Lung (tissue), 12 donors: ENCODE results near the gene CNDP2. TPM values are rescaled to one million over a fixed set of nuclear protein-coding genes. Genes with fewer than 3 reads are reported as not detected.
A peak's percentile ranks its signal among the peaks of the same experiment; 100 is the strongest.

Source experiments
- ATAC-seq: fragments of 200-7000 bp; cut with Tn5 transposase; one replicate; pipeline ENCODE4 v1.9.1; 2020; ENCODE audit warnings: moderate number of reproducible peaks; ENCODE audit not compliant: insufficient read depth, low FRiP score
- DNase-seq, 3 donors: peaks; one replicate each; pipeline ENCODE4 v3.0.0-alpha.2; 2013 to 2017
- H3K27ac ChIP-seq, 2 donors: one replicate each; pipeline ENCODE4 v1.5.1; 2013; ENCODE audit warnings: mild to moderate bottlenecking in 2 of 2, moderate library complexity in 2 of 2, control low read depth in 1 of 2, inconsistent platforms in 1 of 2, low read depth in 1 of 2, low read length in 1 of 2
- H3K27me3 ChIP-seq, 3 donors: one replicate each; pipeline ENCODE4 v1.5.1; 2013; ENCODE audit warnings: low read length in 2 of 3; ENCODE audit not compliant: control insufficient read depth in 3 of 3, insufficient read depth in 3 of 3
- H3K36me3 ChIP-seq, 4 donors: one replicate each; pipeline ENCODE4 v1.5.1; 2013; ENCODE audit warnings: low read length in 4 of 4, mild to moderate bottlenecking in 1 of 4, moderate library complexity in 1 of 4; ENCODE audit not compliant: control insufficient read depth in 4 of 4, insufficient read depth in 4 of 4
- H3K4me1 ChIP-seq, 5 donors: one replicate each; pipeline ENCODE4 v1.5.1; 2013; ENCODE audit warnings: low read length in 5 of 5, mild to moderate bottlenecking in 2 of 5, moderate library complexity in 1 of 5; ENCODE audit not compliant: control insufficient read depth in 5 of 5, insufficient read depth in 5 of 5
- H3K4me3 ChIP-seq: one replicate; pipeline ENCODE4 v1.5.1; 2013; ENCODE audit warnings: mild to moderate bottlenecking, control low read depth, moderate library complexity
- H3K9ac ChIP-seq, 2 donors: one replicate each; pipeline ENCODE4 v1.5.1; 2013; ENCODE audit warnings: low read length in 2 of 2, control low read depth in 1 of 2; ENCODE audit not compliant: insufficient read depth in 1 of 2
- H3K9me3 ChIP-seq, 4 donors: one replicate each; pipeline ENCODE4 v1.5.1; 2013; ENCODE audit warnings: low read length in 3 of 4, mild to moderate bottlenecking in 1 of 4, moderate library complexity in 1 of 4; ENCODE audit not compliant: control insufficient read depth in 4 of 4, insufficient read depth in 3 of 4
- WGBS, 2 donors: extraction: QIAGEN DNeasy Blood & Tissue Kit; methylation state at CpG; one replicate each; pipeline ENCODE4 v1.1.7; 2013; 5-methylcytosine and 5-hydroxymethylcytosine counted together
- polyA plus RNA-seq, 2 donors: library from polyadenylated mRNA; stranded (reverse); fragments of 200-250 nt; gene quantifications; one replicate each; pipeline ENCODE4 v1.2.1, GENCODE V29; 2013
- total RNA-seq, 2 donors: library from RNA; depleted of rRNA in 1 of 2; stranded (reverse); fragments of >200 nt in 1 of 2; gene quantifications; one replicate each; pipeline ENCODE4 v1.2.1, GENCODE V29; 2014 to 2021
- TF ChIP-seq, protein P1 (sequence below): IDR thresholded peaks from 2 replicates; pipeline ENCODE4 v1.5.1; 2012; ENCODE audit warnings: mild to moderate bottlenecking; ENCODE audit errors: control extremely low read depth, extremely low read depth
- donor health status: control.
- donor health status: control.
- donor health status: Bipolar disorder and iron deficiency.
- donor health status: healthy.
- donor health status: DM: yes; HTN: yes; CAD: no.

The CNDP2 gene
- total and polyA plus RNA-seq, 4 donors, result 152 to 311 (median 191) TPM

DNA sequence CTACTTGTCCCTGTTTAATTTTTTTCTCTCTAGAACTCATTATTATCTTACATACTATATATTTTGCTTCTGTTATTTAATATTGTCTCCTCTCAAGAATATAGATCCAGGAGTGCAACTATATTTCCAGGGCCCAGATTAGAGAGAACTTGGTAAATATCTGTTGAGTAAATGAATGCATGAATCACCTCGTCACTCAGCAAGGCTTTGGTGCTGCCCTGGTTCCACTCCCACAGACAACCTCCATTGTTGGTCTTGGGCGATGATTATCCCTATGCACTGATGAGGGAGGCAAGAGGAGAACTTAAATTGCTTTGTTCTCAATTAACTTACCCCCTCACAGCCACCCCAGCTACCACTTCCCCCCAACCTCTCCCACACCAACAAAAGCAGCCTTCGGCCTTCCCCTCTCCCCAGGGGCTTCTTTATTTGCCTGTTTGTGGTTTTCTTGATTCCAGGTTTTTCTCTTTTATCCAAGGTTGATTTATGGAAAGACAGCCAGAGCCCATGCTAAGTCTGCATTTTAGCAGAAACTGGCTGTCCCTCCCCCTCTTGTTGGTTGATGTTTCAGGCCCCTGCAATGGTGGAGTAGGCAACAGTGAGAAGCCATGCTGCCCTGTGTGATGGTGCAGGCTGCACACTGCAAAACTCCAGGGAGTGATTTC, 22.1 kb upstream of the CNDP2 start:
- DNase-seq (no peak), ATAC-seq (no peak)
- WGBS, 2 donors, result 93 to 94% methylated on average over 3 of the region's 3 CpGs

DNA sequence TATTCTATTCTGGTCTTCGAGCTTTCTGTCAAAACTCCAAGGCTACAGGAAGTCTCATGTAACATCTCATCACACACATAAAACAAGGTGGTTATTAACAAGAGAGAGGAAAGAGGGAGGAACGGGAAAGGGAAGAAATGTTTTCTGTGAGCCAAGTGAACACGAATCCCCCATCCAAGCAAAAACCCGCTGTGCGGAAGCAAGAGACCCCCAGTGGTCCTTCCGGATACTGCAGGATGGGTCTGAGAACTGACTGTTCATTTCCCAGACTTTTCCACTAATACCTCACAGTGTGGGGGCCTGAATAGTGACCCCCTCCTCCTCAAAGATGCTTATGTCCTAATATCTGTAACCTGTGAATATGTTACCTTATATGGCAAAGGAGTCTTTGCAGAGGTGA, 20.0 kb upstream of the CNDP2 start:
- Histone ChIP-seq H3K4me3 (no peak overlapping the region), H3K9ac (no peak overlapping the region), H3K27ac (no peak overlapping the region), H3K9me3 (no peaks in the 10 kb centered on the region), H3K36me3 (no peaks in the 10 kb centered on the region), H3K27me3 (no peaks in the 10 kb centered on the region), H3K4me1 (peaks cover 0 to 2% (median 0%) of the 10 kb centered on the region in 5 donors)
- DNase-seq (peak; percentile 57 to 71 (median 67)), ATAC-seq (no peak)
- WGBS, 2 donors, result 28 to 29% methylated on average over 6 of the region's 6 CpGs
- TF ChIP-seq, protein P1, sequence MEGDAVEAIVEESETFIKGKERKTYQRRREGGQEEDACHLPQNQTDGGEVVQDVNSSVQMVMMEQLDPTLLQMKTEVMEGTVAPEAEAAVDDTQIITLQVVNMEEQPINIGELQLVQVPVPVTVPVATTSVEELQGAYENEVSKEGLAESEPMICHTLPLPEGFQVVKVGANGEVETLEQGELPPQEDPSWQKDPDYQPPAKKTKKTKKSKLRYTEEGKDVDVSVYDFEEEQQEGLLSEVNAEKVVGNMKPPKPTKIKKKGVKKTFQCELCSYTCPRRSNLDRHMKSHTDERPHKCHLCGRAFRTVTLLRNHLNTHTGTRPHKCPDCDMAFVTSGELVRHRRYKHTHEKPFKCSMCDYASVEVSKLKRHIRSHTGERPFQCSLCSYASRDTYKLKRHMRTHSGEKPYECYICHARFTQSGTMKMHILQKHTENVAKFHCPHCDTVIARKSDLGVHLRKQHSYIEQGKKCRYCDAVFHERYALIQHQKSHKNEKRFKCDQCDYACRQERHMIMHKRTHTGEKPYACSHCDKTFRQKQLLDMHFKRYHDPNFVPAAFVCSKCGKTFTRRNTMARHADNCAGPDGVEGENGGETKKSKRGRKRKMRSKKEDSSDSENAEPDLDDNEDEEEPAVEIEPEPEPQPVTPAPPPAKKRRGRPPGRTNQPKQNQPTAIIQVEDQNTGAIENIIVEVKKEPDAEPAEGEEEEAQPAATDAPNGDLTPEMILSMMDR, result no peak

More for the DNA sequence above, 22.1 kb upstream of the CNDP2 start:
- H3K9me3 ChIP-seq, result no peaks in the 10 kb centered on the region
- TF ChIP-seq, protein P1, result no peak
- no peaks in the 10 kb centered on the region for H3K36me3 ChIP-seq
- no peak overlapping the region for H3K9ac ChIP-seq
- no peaks in the 10 kb centered on the region for H3K27me3 ChIP-seq
- no peak overlapping the region for H3K4me3 ChIP-seq
- H3K4me1 ChIP-seq, result peaks cover 0 to 2% (median 0%) of the 10 kb centered on the region in 5 donors
- H3K27ac ChIP-seq, result no peak overlapping the region

DNA sequence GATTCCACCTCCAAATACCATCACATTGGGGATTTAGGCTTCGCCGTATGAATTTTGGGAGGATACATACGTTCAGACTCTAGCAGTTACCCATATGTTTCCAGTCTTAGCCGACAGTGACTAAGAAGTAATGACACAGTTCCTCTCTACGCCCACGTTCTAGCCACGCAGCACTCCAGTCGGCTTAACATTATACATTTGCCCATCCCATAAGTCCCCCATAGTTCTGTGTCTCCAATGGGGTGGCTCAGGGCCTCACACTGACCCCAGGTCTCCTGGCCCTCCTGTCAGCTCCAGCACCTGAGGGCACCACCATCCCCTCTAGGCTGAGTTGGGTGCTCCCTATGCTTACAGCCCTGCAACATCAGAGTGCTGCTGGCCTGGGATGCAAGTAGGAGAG, 18.4 kb upstream of the CNDP2 start:
- Histone ChIP-seq H3K27me3 (no peaks in the 10 kb centered on the region), H3K4me1 (peaks cover 0 to 2% (median 0%) of the 10 kb centered on the region in 5 donors), H3K9me3 (no peaks in the 10 kb centered on the region), H3K4me3 (no peak overlapping the region), H3K9ac (no peak overlapping the region), H3K36me3 (no peaks in the 10 kb centered on the region), H3K27ac (no peak overlapping the region)
- DNase-seq, result no peak
- 75% methylated on average over 8 of the region's 8 CpGs for WGBS, 2 donors
- ATAC-seq, result no peak
- TF ChIP-seq, protein P1, result no peak

DNA sequence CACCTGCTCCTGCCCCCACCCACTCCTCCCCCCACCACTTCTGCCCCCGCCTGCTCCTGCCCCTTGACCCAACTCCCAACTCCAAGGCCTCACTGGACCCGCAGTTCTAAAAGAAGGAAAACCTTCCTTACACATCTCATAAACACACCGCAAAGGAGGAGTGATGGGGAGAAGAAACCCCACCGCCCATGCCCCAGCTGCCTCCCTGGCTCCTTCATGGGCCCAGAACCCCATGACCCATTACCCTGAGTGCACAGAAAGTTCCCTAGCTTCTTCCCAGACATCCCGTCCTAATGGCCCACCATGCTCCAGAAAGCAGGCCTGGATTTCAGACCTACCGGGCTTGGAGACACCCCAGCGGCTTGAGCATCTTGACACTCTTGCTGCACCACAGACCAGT, 17.8 kb upstream of the CNDP2 start:
- DNase-seq (no peak), ATAC-seq (no peak)
- H3K4me3 ChIP-seq, result no peak overlapping the region
- H3K27ac ChIP-seq, result no peak overlapping the region
- no peak overlapping the region for H3K9ac ChIP-seq
- H3K4me1 ChIP-seq, result peaks cover 0 to 2% (median 0%) of the 10 kb centered on the region in 5 donors
- H3K9me3 ChIP-seq, result no peaks in the 10 kb centered on the region
- TF ChIP-seq, protein P1, result no peak
- 95 to 96% methylated on average over 7 of the region's 7 CpGs for WGBS, 2 donors
- no peaks in the 10 kb centered on the region for H3K36me3 ChIP-seq
- no peaks in the 10 kb centered on the region for H3K27me3 ChIP-seq
